IMR-90 (cell line): Measurements from ENCODE around the gene LTBP1.

Experiments used
- BHLHE40 ChIP-seq: fragments of 150-350 bp; IDR thresholded peaks from 2 replicates; pipeline ENCODE4 v1.6.1; 2016; ENCODE audit warnings: mild to moderate bottlenecking, low read depth, low read length
- CEBPB ChIP-seq: IDR thresholded peaks from 2 replicates; pipeline ENCODE4 v1.6.1; 2012; ENCODE audit warnings: low read depth, low read length, improper control_type of control experiment
- CHD1 ChIP-seq: IDR thresholded peaks from 2 replicates; pipeline ENCODE4 v1.6.1; 2012; ENCODE audit warnings: low read depth, low read length, improper control_type of control experiment
- MAFK ChIP-seq: IDR thresholded peaks from 2 replicates; pipeline ENCODE4 v1.6.1; 2012; ENCODE audit warnings: low read depth, low read length, improper control_type of control experiment
- POLR2A ChIP-seq: IDR thresholded peaks from 2 replicates; pipeline ENCODE4 v1.6.1; 2012; ENCODE audit warnings: mild to moderate bottlenecking, low read depth, low read length
- RAD21 ChIP-seq: IDR thresholded peaks from 2 replicates; pipeline ENCODE4 v1.6.1; 2012; ENCODE audit warnings: low read length, improper control_type of control experiment
- RFX5 ChIP-seq: IDR thresholded peaks from 2 replicates; pipeline ENCODE4 v1.8.0; 2012; ENCODE audit warnings: low read depth, mild to moderate bottlenecking, low read length, moderate library complexity
- SMC3 ChIP-seq: fragments of 150-350 bp; IDR thresholded peaks from 2 replicates; pipeline ENCODE4 v1.6.1; 2016; ENCODE audit warnings: low read depth, mild to moderate bottlenecking, antibody characterized with exemption, low read length, moderate library complexity
- TF ChIP-seq, protein P1 (sequence below): fragments of 150-350 bp; IDR thresholded peaks from 2 replicates; pipeline ENCODE4 v1.6.1; 2017; ENCODE audit warnings: mild to moderate bottlenecking, antibody characterized with exemption, low read length, low read depth
- TF ChIP-seq, protein P2 (sequence below): conservative IDR thresholded peaks from 2 replicates; pipeline ENCODE4 v1.5.1; 2012; ENCODE audit warnings: mild to moderate bottlenecking, low read depth, low read length, improper control_type of control experiment
- TF ChIP-seq, protein P3 (sequence below): fragments of 150-350 bp; IDR thresholded peaks from 2 replicates; pipeline ENCODE4 v1.6.1; 2016; ENCODE audit warnings: low read depth, mild to moderate bottlenecking, low read length, moderate library complexity, borderline replicate concordance

DNA sequence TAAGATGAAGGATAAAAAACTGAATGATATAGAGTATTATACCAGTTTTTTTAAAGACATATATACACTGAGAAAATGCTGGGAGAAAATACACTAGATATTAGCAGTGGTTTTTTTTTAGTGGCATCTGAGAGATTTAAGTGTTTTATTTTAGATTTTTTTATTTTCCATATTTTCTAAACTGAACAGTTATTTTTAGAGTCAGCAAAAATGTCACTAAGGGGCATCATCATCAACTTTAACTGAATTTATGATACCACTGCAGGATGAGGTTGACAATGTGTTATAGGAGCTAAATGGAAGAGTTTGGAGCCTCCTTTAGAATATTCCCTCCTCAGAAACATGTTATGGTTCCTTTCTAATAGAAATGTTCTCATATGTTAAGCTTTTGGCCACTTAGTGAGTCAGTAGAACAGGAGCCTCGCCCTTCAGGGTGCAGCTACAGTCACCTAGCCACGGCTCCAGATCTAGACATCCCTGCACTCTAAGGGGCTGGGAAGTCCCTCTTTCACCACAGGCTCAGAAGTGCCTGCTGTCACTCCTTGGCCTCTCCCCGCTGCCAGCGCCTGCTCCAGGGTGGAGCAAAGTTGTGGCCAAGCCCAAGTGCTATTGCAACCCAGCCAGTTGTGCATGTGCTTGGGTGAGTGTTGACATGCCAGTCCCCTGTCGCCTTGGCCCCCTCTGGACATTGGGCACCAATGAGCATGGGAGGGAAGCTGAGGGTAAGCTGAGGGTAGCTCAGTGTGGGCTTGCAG is 319.0 kb downstream of the LTBP1 start:
- TF ChIP-seq, protein P1, sequence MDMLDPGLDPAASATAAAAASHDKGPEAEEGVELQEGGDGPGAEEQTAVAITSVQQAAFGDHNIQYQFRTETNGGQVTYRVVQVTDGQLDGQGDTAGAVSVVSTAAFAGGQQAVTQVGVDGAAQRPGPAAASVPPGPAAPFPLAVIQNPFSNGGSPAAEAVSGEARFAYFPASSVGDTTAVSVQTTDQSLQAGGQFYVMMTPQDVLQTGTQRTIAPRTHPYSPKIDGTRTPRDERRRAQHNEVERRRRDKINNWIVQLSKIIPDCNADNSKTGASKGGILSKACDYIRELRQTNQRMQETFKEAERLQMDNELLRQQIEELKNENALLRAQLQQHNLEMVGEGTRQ: no peak
- TF ChIP-seq, protein P2, sequence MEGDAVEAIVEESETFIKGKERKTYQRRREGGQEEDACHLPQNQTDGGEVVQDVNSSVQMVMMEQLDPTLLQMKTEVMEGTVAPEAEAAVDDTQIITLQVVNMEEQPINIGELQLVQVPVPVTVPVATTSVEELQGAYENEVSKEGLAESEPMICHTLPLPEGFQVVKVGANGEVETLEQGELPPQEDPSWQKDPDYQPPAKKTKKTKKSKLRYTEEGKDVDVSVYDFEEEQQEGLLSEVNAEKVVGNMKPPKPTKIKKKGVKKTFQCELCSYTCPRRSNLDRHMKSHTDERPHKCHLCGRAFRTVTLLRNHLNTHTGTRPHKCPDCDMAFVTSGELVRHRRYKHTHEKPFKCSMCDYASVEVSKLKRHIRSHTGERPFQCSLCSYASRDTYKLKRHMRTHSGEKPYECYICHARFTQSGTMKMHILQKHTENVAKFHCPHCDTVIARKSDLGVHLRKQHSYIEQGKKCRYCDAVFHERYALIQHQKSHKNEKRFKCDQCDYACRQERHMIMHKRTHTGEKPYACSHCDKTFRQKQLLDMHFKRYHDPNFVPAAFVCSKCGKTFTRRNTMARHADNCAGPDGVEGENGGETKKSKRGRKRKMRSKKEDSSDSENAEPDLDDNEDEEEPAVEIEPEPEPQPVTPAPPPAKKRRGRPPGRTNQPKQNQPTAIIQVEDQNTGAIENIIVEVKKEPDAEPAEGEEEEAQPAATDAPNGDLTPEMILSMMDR: no peak
- TF ChIP-seq RAD21: no peak
- TF ChIP-seq SMC3: no peak
- no peak for TF ChIP-seq BHLHE40
- peak; percentile 23; the same call in 1 of the 2 replicates for TF ChIP-seq MAFK
- TF ChIP-seq RFX5: no peak
- TF ChIP-seq CHD1: no peak
- no peak for TF ChIP-seq POLR2A
- TF ChIP-seq CEBPB: no peak
- TF ChIP-seq, protein P3, sequence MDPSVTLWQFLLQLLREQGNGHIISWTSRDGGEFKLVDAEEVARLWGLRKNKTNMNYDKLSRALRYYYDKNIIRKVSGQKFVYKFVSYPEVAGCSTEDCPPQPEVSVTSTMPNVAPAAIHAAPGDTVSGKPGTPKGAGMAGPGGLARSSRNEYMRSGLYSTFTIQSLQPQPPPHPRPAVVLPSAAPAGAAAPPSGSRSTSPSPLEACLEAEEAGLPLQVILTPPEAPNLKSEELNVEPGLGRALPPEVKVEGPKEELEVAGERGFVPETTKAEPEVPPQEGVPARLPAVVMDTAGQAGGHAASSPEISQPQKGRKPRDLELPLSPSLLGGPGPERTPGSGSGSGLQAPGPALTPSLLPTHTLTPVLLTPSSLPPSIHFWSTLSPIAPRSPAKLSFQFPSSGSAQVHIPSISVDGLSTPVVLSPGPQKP: no peak
